GM23248 (cell line): ENCODE results near the gene CACNB4.

ENCODE experiments used
- EZH2 ChIP-seq: fragments of 200-600 bp; sonication (generic); IDR thresholded peaks from 2 replicates; pipeline ENCODE4 v1.6.1; 2018; ENCODE audit warnings: antibody characterized with exemption, mild to moderate bottlenecking; ENCODE audit not compliant: insufficient read depth, poor library complexity, severe bottlenecking
- EZH2phosphoT487 ChIP-seq: fragments of 200-600 bp; sonication (generic); IDR thresholded peaks from 2 replicates; pipeline ENCODE4 v1.6.1; 2018; ENCODE audit warnings: antibody characterized with exemption, moderate library complexity, mild to moderate bottlenecking, low read depth; ENCODE audit not compliant: insufficient read depth

GRCh38 chr2:151919786-151920185, 179.1 kb downstream of the CACNB4 start:
- no peak for TF ChIP-seq EZH2
- TF ChIP-seq EZH2phosphoT487, result no peak
